Measurements from ENCODE around the gene CHST9. TPM values are rescaled to one million over a fixed set of nuclear protein-coding genes. Genes with fewer than 3 reads are reported as not detected.

Gene CHST9
- total and polyA plus RNA-seq, 2 donors (not counting 3 experiments of a cell fraction or from before 2014, with no cell fraction given): not detected

DNA sequence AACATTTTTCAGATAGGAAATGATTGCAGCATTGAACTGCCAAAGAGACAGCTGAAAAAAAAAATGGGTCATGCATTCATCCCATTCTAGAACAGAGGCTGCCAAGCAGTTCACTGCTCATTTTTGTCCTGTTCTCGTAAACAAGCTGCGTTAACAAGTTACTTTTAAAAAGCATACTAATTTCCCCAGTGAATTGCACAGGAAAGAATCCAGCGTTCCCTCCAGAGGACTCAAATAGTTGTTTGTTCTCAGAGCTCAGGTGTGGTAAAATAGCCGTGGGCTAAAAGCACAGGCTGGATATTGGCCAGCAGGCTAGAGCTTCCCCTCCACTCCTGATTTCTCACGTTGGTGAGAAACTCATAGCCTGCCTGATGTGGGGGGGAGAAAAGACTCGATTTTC is 243.5 kb downstream of the CHST9 start:
- H3K9me3 ChIP-seq (replicated peaks; ENCODE audit: control insufficient read depth, insufficient read depth, low read length): peaks cover 3% of the 10 kb centered on the region
- H3K4me2 ChIP-seq (ENCODE audit: insufficient read depth, low read length): no peak overlapping the region
- DNase-seq (ENCODE audit: low read depth, low spot score) (no peak), FAIRE-seq (no peak)
- no peaks in the 10 kb centered on the region for H3K36me3 ChIP-seq (ENCODE audit: control insufficient read depth in 2 of 2, extremely low read depth in 1 of 2, insufficient read depth in 2 of 2, low read length in 2 of 2)
- no peaks in the 10 kb centered on the region for H3K27me3 ChIP-seq (ENCODE audit: control insufficient read depth in 2 of 2, insufficient read depth in 2 of 2, low read length in 2 of 2)
- no TSS peak for BruUV-seq (replicated peaks)
- no peak overlapping the region for H3K27ac ChIP-seq (ENCODE audit: insufficient read depth, low read depth, low read length)
- H3K4me3 ChIP-seq (replicated peaks in 1 of 3; ENCODE audit: insufficient read depth in 1 of 3, low read depth in 1 of 3, low read length in 3 of 3): no peak overlapping the region
- no peaks in the 10 kb centered on the region for H3K4me1 ChIP-seq (ENCODE audit: control insufficient read depth, extremely low read depth, insufficient read depth, low read length)
- ChIA-PET CTCF (no interaction called here), POLR2A (no interaction called here)
- no peak for TF ChIP-seq GATA2 (IDR thresholded peaks at IDR 0.05; ENCODE audit: insufficient read depth, insufficient read length, low read depth, low read length)
- no peak for TF ChIP-seq POLR2AphosphoS5 (IDR thresholded peaks at IDR 0.05; ENCODE audit: insufficient read depth, low read depth, low read length)
- no peak for TF ChIP-seq POLR2A (IDR thresholded peaks at IDR 0.05; ENCODE audit: low read depth, low read length)
- no peak for TF ChIP-seq MYC (IDR thresholded peaks at IDR 0.05; ENCODE audit: low read depth, low read length)
- TF ChIP-seq, protein P1, sequence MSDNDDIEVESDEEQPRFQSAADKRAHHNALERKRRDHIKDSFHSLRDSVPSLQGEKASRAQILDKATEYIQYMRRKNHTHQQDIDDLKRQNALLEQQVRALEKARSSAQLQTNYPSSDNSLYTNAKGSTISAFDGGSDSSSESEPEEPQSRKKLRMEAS (IDR thresholded peaks at IDR 0.05; ENCODE audit: insufficient read depth, insufficient read length): no peak
- TF ChIP-seq JUN (IDR thresholded peaks at IDR 0.05; ENCODE audit: borderline replicate concordance, insufficient read depth, insufficient read length, low read depth): no peak
- no peak overlapping the region for H2AFZ ChIP-seq (ENCODE audit: low read depth, low read length)
- no peaks in the 10 kb centered on the region for H3K9me1 ChIP-seq (replicated peaks; ENCODE audit: control insufficient read depth, extremely low read depth, insufficient read depth, low read length)
- no peaks in the 10 kb centered on the region for H3K79me2 ChIP-seq (ENCODE audit: control insufficient read depth, insufficient read depth, low read length)
- H4K20me1 ChIP-seq (replicated peaks; ENCODE audit: control insufficient read depth, extremely low read depth, insufficient read depth, low read length): no peaks in the 10 kb centered on the region
- intact Hi-C loops (cut with micrococcal nuclease) (no loop called here), dilution Hi-C loops (cut with MboI; ENCODE audit: extremely low pct_ligation_motif_present, low sequenced_read_pairs) (no loop called here)
- H3K9ac ChIP-seq (replicated peaks; ENCODE audit: extremely low read depth, insufficient read depth, low read length): no peak overlapping the region

DNA sequence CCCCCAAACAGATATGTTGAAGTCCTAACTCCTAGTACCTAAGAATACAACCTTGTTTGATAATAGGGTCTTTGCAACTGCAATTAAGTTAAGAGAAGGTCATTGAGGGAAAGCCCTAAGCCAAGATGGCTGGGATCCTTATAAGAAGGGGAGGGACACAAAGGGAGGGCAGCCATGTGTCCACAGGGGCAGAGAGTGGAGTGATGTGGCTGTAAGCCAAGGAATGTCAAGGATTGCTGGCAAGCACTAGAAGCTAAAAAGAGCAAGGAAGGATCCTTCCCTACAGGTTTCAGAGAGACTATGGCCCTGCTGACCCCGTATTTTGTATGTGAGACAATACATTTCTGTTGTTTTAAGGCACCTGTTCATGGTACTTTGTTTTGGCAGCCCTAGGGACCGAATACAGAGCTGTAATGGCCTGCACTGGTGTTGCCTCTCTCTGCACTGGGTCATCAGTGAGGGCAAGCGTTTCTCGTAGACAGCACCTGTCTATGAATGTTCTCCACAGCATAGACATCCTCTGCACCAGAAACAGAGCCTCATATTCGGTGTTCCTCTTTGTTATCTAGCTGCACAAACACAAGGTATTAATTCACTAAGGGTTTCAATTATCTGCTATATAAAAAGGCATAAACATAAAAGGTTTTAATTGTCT is 244.2 kb downstream of the CHST9 start:
- Histone ChIP-seq H3K4me1 (ENCODE audit: control insufficient read depth, extremely low read depth, insufficient read depth, low read length) (no peaks in the 10 kb centered on the region), H3K9ac (replicated peaks; ENCODE audit: extremely low read depth, insufficient read depth, low read length) (no peak overlapping the region), H3K27ac (ENCODE audit: insufficient read depth, low read depth, low read length) (no peak overlapping the region), H3K36me3 (ENCODE audit: control insufficient read depth in 2 of 2, extremely low read depth in 1 of 2, insufficient read depth in 2 of 2, low read length in 2 of 2) (no peaks in the 10 kb centered on the region), H3K4me2 (ENCODE audit: insufficient read depth, low read length) (no peak overlapping the region), H3K4me3 (replicated peaks in 1 of 3; ENCODE audit: insufficient read depth in 1 of 3, low read depth in 1 of 3, low read length in 3 of 3) (no peak overlapping the region), H3K79me2 (ENCODE audit: control insufficient read depth, insufficient read depth, low read length) (no peaks in the 10 kb centered on the region), H3K9me3 (replicated peaks; ENCODE audit: control insufficient read depth, insufficient read depth, low read length) (peaks cover 3% of the 10 kb centered on the region), H4K20me1 (replicated peaks; ENCODE audit: control insufficient read depth, extremely low read depth, insufficient read depth, low read length) (no peaks in the 10 kb centered on the region), H2AFZ (ENCODE audit: low read depth, low read length) (no peak overlapping the region), H3K9me1 (replicated peaks; ENCODE audit: control insufficient read depth, extremely low read depth, insufficient read depth, low read length) (no peaks in the 10 kb centered on the region), H3K27me3 (ENCODE audit: control insufficient read depth in 2 of 2, insufficient read depth in 2 of 2, low read length in 2 of 2) (no peaks in the 10 kb centered on the region)
- no peak for FAIRE-seq
- DNase-seq (ENCODE audit: low read depth, low spot score): no peak
- ChIA-PET POLR2A (no interaction called here), CTCF (no interaction called here)
- intact Hi-C loops (cut with micrococcal nuclease): no loop called here
- no peak for TF ChIP-seq POLR2AphosphoS5 (IDR thresholded peaks at IDR 0.05; ENCODE audit: insufficient read depth, low read depth, low read length)
- no peak for TF ChIP-seq GATA2 (IDR thresholded peaks at IDR 0.05; ENCODE audit: insufficient read depth, insufficient read length, low read depth, low read length)
- TF ChIP-seq, protein P2, sequence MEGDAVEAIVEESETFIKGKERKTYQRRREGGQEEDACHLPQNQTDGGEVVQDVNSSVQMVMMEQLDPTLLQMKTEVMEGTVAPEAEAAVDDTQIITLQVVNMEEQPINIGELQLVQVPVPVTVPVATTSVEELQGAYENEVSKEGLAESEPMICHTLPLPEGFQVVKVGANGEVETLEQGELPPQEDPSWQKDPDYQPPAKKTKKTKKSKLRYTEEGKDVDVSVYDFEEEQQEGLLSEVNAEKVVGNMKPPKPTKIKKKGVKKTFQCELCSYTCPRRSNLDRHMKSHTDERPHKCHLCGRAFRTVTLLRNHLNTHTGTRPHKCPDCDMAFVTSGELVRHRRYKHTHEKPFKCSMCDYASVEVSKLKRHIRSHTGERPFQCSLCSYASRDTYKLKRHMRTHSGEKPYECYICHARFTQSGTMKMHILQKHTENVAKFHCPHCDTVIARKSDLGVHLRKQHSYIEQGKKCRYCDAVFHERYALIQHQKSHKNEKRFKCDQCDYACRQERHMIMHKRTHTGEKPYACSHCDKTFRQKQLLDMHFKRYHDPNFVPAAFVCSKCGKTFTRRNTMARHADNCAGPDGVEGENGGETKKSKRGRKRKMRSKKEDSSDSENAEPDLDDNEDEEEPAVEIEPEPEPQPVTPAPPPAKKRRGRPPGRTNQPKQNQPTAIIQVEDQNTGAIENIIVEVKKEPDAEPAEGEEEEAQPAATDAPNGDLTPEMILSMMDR (IDR thresholded peaks at IDR 0.05; ENCODE audit: extremely low read depth in 1 of 2, insufficient read depth in 1 of 2, low read depth in 1 of 2, low read length in 2 of 2): no peak
- no peak for TF ChIP-seq POLR2A (IDR thresholded peaks at IDR 0.05; ENCODE audit: low read depth, low read length)
- no peak for TF ChIP-seq FOS (IDR thresholded peaks at IDR 0.05; ENCODE audit: borderline replicate concordance, insufficient read depth, low read length)
- TF ChIP-seq JUN (IDR thresholded peaks at IDR 0.05; ENCODE audit: borderline replicate concordance, insufficient read depth, insufficient read length, low read depth): no peak
- TF ChIP-seq, protein P1 (IDR thresholded peaks at IDR 0.05; ENCODE audit: insufficient read depth, insufficient read length): no peak
- dilution Hi-C loops (cut with MboI; ENCODE audit: extremely low pct_ligation_motif_present, low sequenced_read_pairs): no loop called here
- BruUV-seq (replicated peaks): no TSS peak

Measured in endothelial cell of umbilical vein (primary cell).